RPMI8226 (cell line): ENCODE measurements around the gene DMD.

Experiments used
- DNase-seq: peaks from one replicate; pipeline ENCODE4 v3.0.0-alpha.2; 2015

DMD gene

GRCh38 chrX:31836479-31836878 is 1374.9 kb downstream of the DMD start:
- no peak for DNase-seq

- DNase-seq: no peak
These were observed 1379.1 kb downstream of the DMD start for GRCh38 chrX:31832263-31832662.

- no peak for DNase-seq
These were observed 1390.7 kb downstream of the DMD start for GRCh38 chrX:31820430-31821210.

GRCh38 chrX:31819455-31819854 is 1391.9 kb downstream of the DMD start:
- no peak for DNase-seq

GRCh38 chrX:31811106-31811505 is 1400.2 kb downstream of the DMD start:
- no peak for DNase-seq

- DNase-seq: no peak
These were observed 1403.0 kb downstream of the DMD start for GRCh38 chrX:31808357-31808756.

GRCh38 chrX:31807165-31807564 is 1404.2 kb downstream of the DMD start:
- no peak for DNase-seq

GRCh38 chrX:31805781-31806180 is 1405.6 kb downstream of the DMD start:
- DNase-seq: no peak

- no peak for DNase-seq
These were observed 1411.1 kb downstream of the DMD start for GRCh38 chrX:31800219-31800618.

GRCh38 chrX:31796624-31797023 is 1414.7 kb downstream of the DMD start:
- no peak for DNase-seq

- no peak for DNase-seq
These were observed 1463.9 kb downstream of the DMD start for GRCh38 chrX:31747411-31747810.

GRCh38 chrX:31743004-31743403 is 1468.3 kb downstream of the DMD start:
- DNase-seq: no peak

GRCh38 chrX:31717474-31717873 is 1493.9 kb downstream of the DMD start:
- DNase-seq: no peak

GRCh38 chrX:31715675-31716074 is 1495.7 kb downstream of the DMD start:
- DNase-seq: no peak

GRCh38 chrX:31714797-31715196 is 1496.6 kb downstream of the DMD start:
- DNase-seq: no peak

- no peak for DNase-seq
These were observed 1498.2 kb downstream of the DMD start for GRCh38 chrX:31713120-31713519.

- no peak for DNase-seq
These were observed 1500.2 kb downstream of the DMD start for GRCh38 chrX:31711166-31711565.

GRCh38 chrX:31708116-31708515 is 1503.2 kb downstream of the DMD start:
- DNase-seq: no peak

GRCh38 chrX:31706466-31706865 is 1504.9 kb downstream of the DMD start:
- DNase-seq: no peak

- no peak for DNase-seq
These were observed 1505.5 kb downstream of the DMD start for GRCh38 chrX:31705816-31706215.

- DNase-seq: no peak
These were observed 1506.4 kb downstream of the DMD start for GRCh38 chrX:31704938-31705337.

GRCh38 chrX:31702222-31702621 is 1509.1 kb downstream of the DMD start:
- DNase-seq: no peak

- no peak for DNase-seq
These were observed 1513.9 kb downstream of the DMD start for GRCh38 chrX:31697294-31697916.

GRCh38 chrX:31679861-31680260 is 1531.5 kb downstream of the DMD start:
- no peak for DNase-seq

- DNase-seq: no peak
These were observed 1541.1 kb downstream of the DMD start for GRCh38 chrX:31670245-31670644.
